C4-2B (cell line): ENCODE results near the gene NKTR.

Experiments used
- H3K27ac ChIP-seq: fragments of 450-650 bp; 2 replicates; pipeline ENCODE4 v1.5.1; 2017
- ZFX ChIP-seq: fragments of 450-650 bp; IDR thresholded peaks from 2 replicates; pipeline ENCODE4 v1.6.1; 2017
- TF ChIP-seq, protein P1 (sequence below): fragments of 450-650 bp; conservative IDR thresholded peaks from 2 replicates; pipeline ENCODE4 v1.5.1; 2017; ENCODE audit warnings: mild to moderate bottlenecking

NKTR gene

DNA sequence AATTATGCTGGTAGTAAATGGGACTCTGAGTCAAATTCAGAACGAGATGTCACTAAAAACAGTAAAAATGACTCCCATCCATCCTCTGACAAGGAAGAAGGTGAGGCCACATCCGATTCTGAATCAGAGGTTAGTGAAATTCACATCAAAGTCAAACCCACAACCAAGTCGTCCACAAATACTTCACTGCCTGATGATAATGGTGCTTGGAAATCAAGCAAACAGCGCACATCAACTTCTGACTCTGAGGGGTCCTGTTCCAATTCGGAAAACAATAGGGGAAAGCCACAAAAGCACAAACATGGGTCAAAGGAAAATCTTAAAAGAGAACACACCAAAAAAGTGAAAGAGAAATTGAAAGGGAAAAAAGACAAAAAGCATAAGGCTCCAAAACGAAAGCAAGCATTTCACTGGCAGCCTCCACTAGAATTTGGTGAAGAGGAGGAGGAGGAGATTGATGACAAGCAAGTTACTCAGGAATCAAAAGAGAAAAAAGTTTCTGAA is 37.9 kb downstream of the NKTR start:
- no peak overlapping the region for H3K27ac ChIP-seq
- TF ChIP-seq ZFX = no peak
- TF ChIP-seq, protein P1, sequence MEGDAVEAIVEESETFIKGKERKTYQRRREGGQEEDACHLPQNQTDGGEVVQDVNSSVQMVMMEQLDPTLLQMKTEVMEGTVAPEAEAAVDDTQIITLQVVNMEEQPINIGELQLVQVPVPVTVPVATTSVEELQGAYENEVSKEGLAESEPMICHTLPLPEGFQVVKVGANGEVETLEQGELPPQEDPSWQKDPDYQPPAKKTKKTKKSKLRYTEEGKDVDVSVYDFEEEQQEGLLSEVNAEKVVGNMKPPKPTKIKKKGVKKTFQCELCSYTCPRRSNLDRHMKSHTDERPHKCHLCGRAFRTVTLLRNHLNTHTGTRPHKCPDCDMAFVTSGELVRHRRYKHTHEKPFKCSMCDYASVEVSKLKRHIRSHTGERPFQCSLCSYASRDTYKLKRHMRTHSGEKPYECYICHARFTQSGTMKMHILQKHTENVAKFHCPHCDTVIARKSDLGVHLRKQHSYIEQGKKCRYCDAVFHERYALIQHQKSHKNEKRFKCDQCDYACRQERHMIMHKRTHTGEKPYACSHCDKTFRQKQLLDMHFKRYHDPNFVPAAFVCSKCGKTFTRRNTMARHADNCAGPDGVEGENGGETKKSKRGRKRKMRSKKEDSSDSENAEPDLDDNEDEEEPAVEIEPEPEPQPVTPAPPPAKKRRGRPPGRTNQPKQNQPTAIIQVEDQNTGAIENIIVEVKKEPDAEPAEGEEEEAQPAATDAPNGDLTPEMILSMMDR = no peak

DNA sequence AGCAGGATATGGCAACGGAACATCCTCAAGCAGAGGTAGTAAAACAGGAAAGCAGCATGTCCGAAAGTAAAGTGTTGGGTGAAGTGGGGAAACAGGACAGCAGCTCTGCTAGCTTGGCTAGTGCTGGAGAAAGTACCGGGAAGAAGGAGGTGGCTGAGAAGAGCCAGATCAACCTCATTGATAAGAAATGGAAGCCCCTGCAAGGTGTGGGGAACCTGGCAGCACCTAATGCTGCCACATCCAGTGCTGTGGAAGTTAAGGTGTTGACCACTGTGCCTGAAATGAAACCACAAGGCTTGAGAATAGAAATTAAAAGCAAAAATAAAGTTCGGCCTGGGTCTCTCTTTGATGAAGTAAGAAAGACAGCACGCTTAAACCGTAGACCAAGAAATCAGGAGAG is 38.7 kb downstream of the NKTR start:
- TF ChIP-seq ZFX = no peak
- TF ChIP-seq, protein P1 = no peak
- no peak overlapping the region for H3K27ac ChIP-seq

DNA sequence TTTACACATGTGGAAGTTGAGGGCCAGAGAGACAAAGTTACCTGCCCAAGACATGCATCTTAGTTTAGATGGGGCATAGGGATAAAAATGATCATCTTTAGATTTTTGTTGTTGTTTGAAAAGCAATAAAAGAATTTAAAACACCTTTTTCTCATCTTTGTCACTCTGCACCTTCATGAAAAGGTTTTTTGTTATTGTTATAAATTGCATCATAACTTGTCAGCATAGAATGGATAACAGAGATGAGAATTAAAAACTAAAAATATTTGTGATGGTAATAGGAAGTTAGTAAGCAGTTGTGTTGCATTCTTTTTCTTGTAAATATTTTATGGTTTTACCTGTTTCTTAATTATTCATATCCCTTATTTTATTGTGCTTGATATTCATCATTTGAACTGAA is 39.6 kb downstream of the NKTR start:
- TF ChIP-seq, protein P1 = no peak
- TF ChIP-seq ZFX = no peak
- H3K27ac ChIP-seq = no peak overlapping the region

DNA sequence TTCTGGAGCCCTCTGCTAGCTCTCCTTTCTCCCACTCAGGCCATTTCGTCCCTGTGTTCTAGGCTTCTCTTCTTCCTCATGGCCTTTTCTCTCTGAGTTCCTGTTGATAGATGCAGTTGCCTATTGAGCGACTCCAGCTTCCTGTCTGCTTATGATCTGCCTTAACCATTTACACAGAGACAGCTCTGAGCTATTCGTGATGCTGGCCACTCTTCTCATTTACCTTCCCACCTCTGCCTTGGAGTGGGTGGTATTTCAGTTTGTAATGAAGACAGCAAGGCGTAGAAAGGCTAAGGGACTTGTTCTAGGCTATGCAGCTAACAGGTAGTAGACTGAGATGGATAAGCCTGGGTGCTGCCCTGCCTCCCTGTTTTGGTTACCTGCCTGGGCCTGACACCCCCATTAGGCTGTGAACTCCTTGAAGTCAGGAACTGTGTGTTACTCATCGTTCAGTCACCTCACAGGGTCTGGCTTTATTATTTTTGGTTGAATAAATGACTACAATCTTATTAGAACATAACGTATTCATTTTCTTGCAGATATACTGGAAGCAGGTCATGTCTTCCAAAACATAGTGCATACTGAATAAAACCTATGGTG is 40.4 kb downstream of the NKTR start:
- H3K27ac ChIP-seq = no peak overlapping the region
- TF ChIP-seq ZFX = 0 out of 2 replicates have a peak, but pooled peaks have one; percentile 14
- TF ChIP-seq, protein P1 = no peak

DNA sequence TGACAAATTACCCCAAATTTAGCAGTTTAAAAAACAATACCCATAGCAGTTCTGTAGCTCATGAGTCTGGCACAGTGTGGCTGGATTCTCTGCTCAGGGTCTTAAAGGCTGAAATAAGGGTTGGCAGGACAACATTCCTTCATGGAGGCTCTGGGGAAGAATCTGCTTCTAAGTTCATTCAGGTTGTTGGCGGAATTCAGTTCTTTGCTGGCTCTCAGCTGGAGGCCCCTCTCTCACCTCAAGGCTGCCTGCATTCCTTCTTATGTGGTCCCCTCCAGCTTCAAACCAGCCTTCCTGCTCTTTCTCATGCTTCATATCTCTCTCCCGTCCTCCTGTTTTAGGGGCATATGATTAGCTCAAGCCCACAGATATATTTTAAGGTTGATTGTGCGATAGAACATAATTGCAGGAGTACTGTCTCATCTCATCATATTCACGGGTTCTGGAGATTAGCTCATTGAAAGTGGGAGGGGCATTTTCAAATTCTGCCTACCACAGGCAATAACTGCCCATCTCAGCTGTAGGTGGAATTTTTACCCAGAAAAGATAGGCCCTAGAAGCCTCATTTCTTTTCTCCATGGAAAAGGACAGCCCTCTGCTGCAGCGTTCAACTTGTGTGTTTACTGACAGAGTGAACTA is 47.5 kb downstream of the NKTR start:
- TF ChIP-seq ZFX = no peak
- TF ChIP-seq, protein P1 = no peak
- H3K27ac ChIP-seq = no peak overlapping the region

DNA sequence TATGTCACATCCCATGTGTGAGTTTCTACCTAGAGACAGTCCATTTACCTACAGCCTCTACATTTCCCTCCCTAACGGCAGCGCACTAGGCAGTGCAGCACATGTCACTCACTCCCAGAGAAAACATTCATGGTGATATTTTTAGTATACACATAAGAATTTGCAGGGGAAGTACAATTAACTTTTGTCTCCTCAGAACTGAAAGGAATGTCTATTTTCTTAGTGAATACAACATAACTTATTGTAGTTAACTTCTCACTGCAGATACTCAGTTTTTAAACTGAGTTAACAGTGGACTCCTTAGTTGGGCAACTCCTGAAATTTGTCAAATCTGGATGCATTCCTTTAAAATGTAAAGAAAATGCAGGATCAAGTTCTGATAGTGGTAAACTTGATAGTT is 48.5 kb downstream of the NKTR start:
- no peak for TF ChIP-seq ZFX
- TF ChIP-seq, protein P1 = no peak

DNA sequence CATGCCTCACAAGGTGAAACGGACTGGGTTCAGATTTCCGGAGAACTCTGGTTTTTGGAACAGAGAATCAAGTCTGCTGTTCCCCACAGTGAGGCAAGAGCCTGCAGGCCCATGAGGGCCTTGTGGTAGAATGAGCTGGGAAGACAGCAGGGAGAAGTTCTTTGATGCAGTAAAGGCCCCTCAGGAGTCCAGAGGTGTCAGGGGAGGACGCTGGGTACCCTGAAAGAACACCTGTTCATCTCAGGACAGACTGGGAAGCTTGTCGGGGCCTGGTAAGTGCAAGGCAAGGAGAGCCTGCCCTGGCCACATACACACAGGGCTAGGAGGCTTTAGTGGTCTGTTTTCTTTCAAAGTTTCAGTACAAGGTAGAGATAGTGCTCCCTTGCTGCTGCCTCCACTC is 49.3 kb downstream of the NKTR start:
- TF ChIP-seq, protein P1 = no peak
- TF ChIP-seq ZFX = no peak
- no peak overlapping the region for H3K27ac ChIP-seq

More for the DNA sequence above, 48.5 kb downstream of the NKTR start:
- H3K27ac ChIP-seq = no peak overlapping the region
